GM20000 (cell line): ENCODE results near the gene MSH3.

Experiments used
- DNase-seq: peaks from one replicate; pipeline ENCODE4 v3.0.0; 2012; ENCODE audit warnings: low spot score
- TF ChIP-seq, protein P1 (sequence below): IDR thresholded peaks from 2 replicates; pipeline ENCODE4 v1.5.1; 2012; ENCODE audit warnings: mild to moderate bottlenecking, control low read depth; ENCODE audit errors: extremely low read depth, missing control alignments

Gene MSH3

DNA sequence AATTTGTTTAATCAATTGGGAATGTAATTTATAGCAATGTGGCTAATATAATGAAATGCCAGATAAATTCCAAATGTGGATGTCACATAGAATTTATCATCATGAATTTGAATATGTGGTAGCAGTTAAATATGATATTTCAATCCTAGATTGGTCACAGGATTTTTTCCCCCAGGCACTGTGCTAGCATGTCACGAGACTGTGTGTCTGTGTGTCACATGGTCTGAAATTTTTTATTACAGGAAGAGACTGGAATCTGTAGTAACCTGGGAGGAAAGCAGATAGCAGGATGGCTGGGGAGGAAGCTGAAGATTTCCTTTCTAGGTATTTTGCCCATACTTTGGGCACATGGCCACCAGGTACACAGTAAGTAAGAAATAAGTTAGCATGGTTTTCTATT lies 35.4 kb upstream of the MSH3 start:
- TF ChIP-seq, protein P1, sequence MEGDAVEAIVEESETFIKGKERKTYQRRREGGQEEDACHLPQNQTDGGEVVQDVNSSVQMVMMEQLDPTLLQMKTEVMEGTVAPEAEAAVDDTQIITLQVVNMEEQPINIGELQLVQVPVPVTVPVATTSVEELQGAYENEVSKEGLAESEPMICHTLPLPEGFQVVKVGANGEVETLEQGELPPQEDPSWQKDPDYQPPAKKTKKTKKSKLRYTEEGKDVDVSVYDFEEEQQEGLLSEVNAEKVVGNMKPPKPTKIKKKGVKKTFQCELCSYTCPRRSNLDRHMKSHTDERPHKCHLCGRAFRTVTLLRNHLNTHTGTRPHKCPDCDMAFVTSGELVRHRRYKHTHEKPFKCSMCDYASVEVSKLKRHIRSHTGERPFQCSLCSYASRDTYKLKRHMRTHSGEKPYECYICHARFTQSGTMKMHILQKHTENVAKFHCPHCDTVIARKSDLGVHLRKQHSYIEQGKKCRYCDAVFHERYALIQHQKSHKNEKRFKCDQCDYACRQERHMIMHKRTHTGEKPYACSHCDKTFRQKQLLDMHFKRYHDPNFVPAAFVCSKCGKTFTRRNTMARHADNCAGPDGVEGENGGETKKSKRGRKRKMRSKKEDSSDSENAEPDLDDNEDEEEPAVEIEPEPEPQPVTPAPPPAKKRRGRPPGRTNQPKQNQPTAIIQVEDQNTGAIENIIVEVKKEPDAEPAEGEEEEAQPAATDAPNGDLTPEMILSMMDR = no peak
- DNase-seq = no peak

DNA sequence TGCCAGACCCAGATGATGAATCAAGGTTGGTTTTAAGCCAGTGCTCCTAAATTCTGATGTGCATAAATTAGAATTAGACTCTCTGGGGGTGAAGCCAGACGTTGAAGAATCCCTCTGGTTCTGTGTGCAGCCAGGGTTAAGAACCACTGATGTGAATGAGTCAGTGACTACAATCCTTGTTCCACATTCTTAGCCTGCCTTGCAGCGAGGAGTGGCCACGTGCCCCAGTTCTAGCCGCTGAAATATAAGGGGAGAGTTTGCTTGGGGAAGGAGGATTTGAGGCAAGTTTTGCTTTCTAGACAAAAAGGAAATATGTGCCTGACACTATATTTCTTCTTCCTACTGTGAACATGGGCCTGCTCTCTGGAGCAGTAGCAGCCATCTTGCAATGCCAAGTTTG lies 34.2 kb upstream of the MSH3 start:
- DNase-seq = no peak

DNA sequence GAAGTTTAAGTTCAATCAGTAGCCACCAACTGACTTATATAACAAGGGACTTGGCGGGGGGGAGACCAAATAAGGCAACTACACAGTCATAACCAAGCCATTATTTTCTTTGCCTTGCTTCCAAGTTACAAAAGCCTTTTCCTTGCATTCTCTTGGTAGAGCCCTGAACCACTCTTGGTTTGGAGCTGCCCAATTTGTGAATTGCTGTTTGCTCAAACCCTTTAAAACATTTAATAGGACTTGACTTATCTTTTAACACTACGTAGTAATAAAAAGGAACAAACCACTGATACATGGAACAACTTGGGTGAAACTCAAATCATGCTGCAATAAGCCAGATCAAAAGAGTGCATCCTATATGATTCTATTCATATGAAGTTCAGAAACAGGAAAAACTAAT lies 31.7 kb upstream of the MSH3 start:
- TF ChIP-seq, protein P1 = no peak
- no peak for DNase-seq

More for the DNA sequence above, 34.2 kb upstream of the MSH3 start:
- TF ChIP-seq, protein P1 = no peak

DNA sequence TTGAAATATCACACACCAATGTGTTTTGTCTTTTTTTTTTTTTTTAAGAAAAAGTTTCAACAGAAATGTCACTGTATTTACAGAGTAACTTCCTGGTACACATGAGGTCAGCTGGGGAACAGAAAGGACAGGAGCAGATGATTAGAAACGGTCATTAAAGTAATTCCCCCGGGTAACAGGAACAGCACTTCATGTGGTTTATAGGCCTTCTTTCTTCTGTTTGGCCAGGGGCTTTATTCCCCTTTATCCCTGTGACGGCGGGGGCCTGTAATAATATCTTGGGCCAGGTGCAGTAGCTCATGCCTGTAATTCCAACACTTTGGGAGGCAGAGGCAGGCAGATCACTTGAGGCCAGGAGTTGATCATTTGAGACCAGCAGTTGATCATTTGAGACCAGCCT lies 30.5 kb upstream of the MSH3 start:
- DNase-seq = no peak
- TF ChIP-seq, protein P1 = no peak

DNA sequence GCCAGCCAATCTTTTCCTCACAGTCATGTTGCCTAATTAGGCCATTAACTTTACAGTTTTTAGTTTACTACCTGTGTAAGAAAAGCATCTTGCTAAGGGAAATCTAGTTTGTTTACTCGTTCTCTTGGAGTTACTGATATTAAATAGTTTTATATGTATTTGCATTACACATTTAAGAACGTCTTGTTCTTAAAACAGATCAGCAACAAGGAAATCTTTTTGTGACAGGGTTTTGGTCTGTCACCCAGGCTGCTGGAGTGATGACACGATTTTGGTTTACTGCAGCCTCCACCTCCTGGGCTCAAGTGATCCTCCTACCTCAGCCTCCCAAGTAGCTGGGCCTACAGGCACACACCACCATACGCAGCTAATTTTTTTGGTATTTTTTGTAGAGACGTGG lies 29.2 kb upstream of the MSH3 start:
- TF ChIP-seq, protein P1 = no peak
- DNase-seq = no peak

DNA sequence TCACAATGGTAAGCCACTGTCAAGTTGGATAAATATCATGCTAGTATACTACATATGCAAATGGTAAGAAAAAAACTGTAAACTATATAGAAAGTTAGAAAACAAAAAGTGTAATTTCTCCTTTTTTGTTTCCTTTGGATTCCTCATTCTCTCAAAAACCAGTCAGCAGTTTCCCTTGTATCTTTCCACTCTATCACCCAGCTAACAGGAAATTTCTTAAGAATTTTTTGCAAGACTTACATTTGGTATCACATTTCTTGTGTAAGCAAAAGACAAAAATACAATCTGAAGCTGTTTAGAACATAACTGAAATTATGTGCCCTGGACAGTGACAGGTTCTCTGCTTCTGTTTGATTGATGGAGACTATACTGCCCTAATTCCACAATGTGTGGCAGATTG lies 25.2 kb upstream of the MSH3 start:
- TF ChIP-seq, protein P1 = no peak
- DNase-seq = no peak

DNA sequence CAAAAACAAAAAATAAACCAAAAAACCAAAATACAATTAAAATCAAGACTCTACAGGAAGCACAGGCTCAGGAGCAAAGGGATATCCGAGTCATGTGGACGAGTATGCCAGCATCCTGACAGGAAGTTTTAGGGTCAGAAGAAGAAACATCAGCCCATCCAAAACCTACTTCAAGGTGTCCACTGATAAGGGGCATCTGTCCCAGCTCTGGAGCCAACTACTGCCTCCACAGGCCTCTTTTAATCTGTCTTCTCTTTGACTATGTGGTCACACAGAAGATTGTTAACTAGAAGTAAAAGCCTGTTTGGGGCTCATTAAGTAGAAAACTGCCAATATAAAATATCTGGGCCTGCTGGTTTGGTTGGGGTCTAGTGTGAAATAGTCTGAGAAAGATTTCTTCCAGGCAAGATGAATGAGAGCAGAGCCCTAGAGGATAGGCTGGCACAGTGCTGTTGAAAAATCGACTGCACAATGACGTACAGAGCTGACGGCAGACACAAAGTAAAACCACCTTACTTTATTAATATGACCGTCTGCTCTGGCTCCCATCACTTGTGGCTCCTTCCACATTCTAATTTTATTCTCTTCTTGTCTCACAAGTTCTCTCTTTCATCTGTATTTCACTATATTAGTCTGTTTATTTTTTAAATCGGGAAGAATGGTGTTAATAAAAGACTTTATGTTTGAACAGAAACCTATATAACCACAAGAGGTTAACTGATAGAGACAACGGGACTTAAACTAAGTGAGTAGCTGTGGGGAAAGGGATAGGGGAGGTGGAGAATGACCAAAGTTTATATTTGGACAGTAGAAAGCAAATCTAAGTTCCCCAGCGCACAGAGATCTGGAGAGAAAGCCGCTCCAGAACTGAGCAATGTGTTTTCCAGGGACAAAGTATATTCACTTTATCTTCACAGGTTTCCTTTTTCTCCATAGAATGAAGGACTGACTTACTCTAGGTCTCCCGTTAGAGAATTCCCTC lies 22.9 kb upstream of the MSH3 start:
- DNase-seq = no peak
- TF ChIP-seq, protein P1 = no peak
